HG03039 (cell line): Measurements from ENCODE around the gene CDH23.

Experiments used
- ATAC-seq: cut with Tn5 transposase; IDR thresholded peaks from one replicate; pipeline ENCODE4 v1.9.1; 2021; ENCODE audit warnings: mild to moderate bottlenecking, moderate library complexity; ENCODE audit not compliant: unreplicated experiment

The CDH23 gene

DNA sequence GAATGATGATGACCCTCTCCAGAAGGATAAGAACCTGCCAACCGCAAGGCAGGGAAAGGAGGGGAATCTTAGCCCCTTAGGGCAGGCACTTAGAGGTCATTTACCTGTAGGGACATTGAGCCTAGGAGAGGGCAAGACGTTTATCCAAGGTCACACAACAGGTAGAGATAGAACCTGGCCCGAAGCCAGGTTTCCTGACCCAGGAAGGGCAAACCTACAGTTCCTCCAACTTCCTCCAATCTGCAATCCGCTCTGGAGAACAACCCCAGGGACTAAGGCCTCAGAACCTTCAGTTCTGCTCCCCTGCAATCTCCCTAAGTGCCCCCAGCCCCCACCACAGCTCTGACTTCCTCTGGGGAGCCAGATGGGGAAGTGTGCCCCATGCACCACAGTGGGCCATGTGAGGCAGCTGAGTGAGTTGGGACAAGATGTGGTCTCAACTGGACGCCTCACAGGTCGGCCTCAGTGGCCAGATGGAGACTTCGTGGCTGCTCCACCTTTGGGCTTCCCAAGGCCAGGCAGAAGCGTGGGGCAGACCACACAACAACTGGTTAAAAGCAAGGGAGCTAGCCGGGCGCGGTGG, 455.7 kb downstream of the CDH23 start:
- ATAC-seq = no peak

- ATAC-seq = no peak
Observed at GRCh38 chr10:71854031-71854430, 457.3 kb downstream of the CDH23 start.

GRCh38 chr10:71856619-71857018, 459.9 kb downstream of the CDH23 start:
- ATAC-seq = no peak

GRCh38 chr10:71857934-71858890, 461.5 kb downstream of the CDH23 start:
- ATAC-seq = no peak

DNA sequence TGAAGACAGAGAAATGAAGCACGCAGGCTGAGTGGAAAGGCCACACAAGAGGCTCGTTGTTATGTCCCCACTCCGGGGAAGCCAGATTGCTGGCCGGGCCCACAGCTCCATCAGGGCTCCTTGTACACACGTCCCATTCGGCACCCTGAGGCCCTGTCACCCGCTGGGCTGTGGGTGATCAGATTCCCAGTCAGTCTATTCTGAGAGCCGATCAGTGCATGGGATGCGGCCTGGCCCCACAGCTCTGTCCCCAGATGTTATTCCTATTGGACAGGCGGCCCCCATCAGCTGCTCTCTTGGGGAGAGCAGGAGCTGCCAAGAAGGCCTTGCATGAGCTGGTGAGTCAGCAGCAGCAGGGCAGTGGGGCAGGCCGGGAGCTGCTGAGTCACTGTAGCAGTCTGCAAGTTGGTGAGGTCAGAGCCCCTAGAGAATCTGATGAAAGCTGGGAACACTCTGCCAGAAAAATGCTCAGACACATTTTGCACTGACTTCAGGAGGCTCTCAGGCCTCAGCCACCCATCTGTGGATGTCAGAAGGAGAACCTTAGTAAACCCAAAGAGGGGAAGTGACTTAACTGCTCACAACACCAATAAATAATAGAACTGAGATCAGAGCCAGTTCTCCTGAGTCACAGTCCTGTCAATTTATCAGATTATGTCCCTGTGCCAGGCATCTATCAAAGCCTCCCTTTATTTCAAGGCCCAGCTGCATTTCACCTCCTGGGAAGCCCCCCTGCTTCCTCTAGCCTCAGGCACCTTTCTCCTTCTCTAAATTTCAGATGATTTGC, 463.7 kb downstream of the CDH23 start:
- no peak for ATAC-seq

DNA sequence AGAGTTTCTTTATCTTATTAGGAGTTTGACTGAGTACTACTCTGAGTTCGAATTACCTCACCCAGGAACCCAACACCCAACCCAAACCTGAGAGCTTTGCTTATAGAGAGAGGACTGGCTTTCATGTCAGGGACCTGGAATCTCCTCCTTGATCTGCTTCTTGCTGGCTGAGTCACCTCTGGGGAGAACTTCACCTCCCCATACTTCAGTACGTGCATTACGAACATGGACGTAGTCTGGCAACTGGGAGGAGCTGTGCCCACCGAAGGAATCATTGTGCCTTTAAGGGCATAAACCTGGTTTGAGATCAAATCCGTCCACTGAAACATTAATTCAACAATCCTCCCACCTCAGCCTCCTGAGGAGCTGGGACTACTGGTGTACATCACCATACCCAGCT, 466.5 kb downstream of the CDH23 start:
- no peak for ATAC-seq

- no peak for ATAC-seq
Observed at GRCh38 chr10:71864911-71865361, 468.2 kb downstream of the CDH23 start.
